Thyroid gland (tissue), 4 donors: ENCODE data around the gene CAP1.

Experiments used
- CTCF ChIP-seq, 6 experiments: fragments of 200-600 bp in 3 of 6; fragments of 450-650 bp in 3 of 6; sonication (generic) in 3 of 6; IDR thresholded peaks; one replicate each; pipeline ENCODE4 v1.5.1; 2016 to 2019; ENCODE audit warnings: antibody characterized with exemption in 6 of 6, mild to moderate bottlenecking in 2 of 6, inconsistent platforms in 1 of 6, moderate library complexity in 1 of 6
- POLR2A ChIP-seq, 2 donors: fragments of 450-650 bp; IDR thresholded peaks; one replicate each; pipeline ENCODE4 v1.6.1; 2017; ENCODE audit warnings: antibody characterized with exemption in 2 of 2, mild to moderate bottlenecking in 2 of 2, moderate library complexity in 1 of 2

GRCh38 chr1:40049725-40050124, 9.2 kb downstream of the CAP1 start:
- TF ChIP-seq CTCF (IDR thresholded peaks at IDR 0.05): no peak
- no peak for TF ChIP-seq POLR2A (IDR thresholded peaks at IDR 0.05)
